Central memory CD4-positive, alpha-beta T cell (primary cell): ENCODE results near the gene EML3.
A peak's percentile ranks its signal among the peaks of the same experiment; 100 is the strongest.
"Not testable (repeated sequence)": the region's sequence is repeated elsewhere in the genome, so short reads cannot be mapped to it uniquely, and the experiment has no call there.

Experiments
- DNase-seq: peaks from one replicate; pipeline ENCODE4 v3.0.0; 2022

Gene EML3

DNA sequence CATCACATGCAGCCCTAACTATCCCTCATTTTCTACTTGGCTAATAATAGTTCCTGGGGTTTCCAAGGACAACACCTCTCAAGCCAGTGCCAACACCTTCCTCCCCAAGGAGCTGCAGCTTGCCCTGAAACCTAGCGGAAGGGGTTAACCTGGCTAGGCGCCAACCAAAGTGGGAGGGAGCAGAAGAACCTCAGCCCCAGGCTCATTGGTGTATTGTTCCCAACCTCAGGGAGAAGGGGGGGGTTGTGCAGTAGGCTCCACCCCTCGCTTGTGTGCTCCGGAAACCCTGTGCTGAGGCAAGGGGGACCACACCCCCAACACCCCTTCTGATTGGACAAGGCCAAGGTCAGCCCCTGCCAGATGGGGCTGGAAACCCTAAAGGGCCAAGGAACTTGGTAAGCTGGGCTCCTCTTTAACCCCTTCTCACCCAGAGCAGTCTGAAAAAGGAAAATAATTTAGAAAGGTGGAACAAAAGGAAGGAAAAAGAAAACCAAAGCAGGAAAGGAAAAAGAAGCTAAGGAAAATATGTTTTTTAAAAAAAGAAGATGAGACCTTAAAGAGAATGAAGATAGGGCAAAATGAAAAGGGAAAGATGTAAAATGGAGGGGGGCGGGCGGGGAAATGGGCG, 13.4 kb downstream of the EML3 start:
- peak; percentile 98 for DNase-seq

- no peak for DNase-seq
Measured at GRCh38 chr11:62595124-62595523, 17.5 kb downstream of the EML3 start.

- DNase-seq, result peak; percentile 74
Measured at GRCh38 chr11:62593434-62594044, 19.0 kb downstream of the EML3 start.

DNA sequence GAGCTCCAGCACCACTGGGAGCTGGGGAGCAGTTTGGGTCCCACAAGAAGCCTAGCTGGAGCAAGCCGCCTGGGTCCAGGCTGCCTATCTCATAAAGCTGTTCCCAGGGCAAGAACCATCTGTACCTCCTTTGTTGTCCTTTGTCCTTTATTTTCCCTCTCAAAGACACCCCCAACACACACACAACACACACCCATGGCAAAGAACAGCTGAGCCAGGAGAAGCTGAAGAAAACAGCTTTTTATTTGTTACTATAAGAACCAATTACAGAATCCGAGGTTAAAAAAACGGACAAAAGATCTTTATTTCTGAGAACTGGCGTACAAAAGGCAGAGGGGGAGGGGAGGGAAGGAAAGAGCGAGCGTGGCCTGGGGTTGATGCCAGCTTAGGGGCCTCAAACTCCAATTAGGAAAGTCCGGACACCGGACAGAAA, 19.6 kb downstream of the EML3 start:
- DNase-seq, result no peak

DNA sequence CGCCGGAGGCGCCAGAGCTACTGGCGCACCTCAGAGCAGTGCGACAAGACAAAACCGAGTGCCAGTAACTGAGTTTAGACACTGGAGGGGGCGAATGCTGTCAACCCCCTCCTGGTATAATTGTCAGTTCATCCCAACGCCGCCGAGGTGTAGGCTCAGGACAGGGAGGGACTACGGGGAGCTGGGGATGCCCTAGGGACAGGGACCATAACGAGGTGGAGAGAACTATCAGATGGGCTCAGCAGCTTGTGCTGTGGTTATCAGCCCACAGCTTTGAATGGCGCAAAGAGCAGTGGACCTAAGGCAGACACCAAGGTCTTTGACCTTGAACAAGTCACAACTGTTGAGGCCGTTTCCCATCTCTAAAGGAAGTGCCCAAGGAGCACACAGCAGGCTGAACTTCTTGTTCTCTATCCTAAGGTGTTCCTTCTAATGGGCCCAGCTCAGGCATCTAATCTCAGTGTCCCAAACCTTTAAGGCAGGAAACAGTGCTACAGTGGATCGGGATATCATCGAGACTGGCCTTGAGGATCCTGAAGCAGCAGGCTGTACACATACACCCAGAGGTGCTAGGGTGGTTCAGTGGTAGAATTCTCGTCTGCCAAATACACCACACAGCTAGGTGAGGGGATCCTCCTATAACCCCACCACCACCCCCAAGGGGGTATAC, 20.3 kb downstream of the EML3 start:
- no peak for DNase-seq

GRCh38 chr11:62591448-62592145, 21.0 kb downstream of the EML3 start, which contains the start of gene TUT1:
Gene TUT1 (minus strand): TSS chr11:62591523. CDS start chr11:62591485, 38 bp downstream.
- peak; percentile 98 for DNase-seq

DNA sequence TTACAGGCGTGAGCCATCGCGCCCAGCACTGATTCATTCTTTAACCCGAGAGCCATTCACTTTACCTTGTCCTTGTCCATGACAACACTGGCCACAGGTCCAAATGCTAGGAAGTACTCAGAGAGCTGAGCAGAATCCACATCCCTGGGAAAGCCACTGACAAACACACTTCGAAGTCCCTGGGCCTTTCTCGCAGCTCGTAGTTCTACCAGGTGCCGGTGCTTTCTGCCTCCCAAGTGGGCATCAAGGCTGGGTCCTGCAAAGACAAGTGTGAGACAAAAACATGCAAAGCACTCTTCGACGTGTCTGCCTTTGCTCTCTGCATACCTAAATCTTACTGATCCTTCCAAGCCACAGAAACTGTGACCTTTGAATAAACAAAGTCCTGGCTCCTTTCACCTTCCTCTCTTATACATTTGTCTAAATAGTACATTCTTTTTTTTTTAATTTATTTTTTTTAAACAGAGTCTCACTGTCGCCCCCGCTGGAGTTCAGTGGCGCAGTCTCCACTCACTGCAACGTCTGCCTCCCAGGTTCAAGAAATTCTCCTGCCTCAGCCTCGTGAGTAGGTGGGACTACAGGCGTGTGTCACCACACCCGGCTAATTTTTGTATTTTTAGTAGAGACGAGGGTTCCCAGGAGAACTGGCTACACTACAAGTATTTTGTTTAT, 23.5 kb downstream of the EML3 start:
- DNase-seq, result no peak

DNA sequence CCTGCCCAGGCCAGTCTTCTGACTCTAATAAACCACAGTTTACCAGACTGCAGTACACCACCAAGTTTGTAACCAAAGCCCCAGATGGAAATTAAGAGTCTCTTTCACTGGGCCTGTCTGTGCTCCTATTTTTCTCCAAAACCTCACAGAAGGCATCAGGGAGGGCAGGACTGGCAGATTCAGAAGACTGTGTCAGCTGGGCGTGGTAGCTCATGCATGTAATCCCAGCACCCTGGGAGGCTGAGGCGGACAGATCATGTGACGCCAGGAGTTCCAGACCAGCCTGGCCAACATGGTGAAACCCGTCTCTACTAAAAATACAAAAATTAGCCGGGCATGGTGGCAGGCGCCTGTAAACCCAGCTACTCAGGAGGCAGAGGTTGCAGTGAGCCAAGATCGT, 27.2 kb downstream of the EML3 start:
- not testable (repeated sequence) for DNase-seq

GRCh38 chr11:62581735-62582134, 30.8 kb downstream of the EML3 start:
- DNase-seq, result not testable (repeated sequence)

GRCh38 chr11:62580959-62581715, 31.4 kb downstream of the EML3 start:
- DNase-seq, result no peak

GRCh38 chr11:62579252-62579651, 33.3 kb downstream of the EML3 start:
- DNase-seq, result no peak

DNA sequence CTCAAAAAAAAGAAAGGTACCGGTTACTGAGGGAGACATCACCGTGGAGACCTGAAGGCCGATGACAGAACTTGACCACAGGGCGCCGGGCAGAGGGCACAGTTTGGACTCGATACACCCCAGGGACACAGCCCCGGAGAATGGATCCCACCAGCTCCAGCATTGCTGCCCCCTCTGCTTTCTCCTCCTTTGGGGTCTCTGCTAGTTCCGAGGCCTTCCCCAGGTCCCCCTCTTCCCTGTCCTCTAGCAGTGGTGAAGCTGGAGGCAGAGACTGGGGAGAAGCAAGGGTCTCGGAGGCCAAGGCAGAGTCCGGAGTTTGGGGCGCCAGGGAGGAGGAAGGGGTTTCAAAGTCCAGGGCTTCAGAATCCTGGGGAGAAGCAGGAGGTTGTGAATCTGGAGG, 34.0 kb downstream of the EML3 start:
- no peak for DNase-seq

DNA sequence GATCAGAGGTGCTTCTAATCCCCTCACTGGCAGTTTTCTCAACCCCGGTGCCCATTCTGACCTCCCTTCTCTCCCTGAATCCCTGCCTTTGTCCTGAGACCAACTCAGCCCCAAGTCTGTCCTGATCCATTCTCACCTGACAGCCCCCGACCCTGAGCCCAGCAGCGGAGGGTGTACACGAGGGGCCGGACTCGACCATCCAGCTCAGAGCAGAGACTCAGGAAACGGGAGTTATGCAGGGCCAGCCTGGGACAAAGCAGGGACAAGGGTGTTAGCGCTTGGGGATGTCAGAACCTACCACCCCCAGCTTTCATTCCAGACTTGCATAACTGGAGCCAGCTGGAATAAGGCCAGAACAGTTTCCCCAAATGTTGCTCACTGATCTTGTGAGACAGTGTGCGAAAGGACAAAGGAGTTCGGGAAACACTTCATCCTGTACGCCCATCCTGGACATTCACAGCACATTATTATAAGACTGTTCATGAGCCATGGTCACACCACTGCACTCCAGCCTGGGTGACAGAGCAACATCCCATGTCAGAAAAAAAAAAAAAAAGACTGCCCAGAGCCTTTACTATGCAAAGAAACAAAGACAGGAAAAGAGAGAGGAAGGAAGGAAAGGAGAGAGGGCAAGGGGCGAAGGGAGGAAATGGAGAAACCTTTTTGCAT, 35.4 kb downstream of the EML3 start:
- DNase-seq, result no peak

DNA sequence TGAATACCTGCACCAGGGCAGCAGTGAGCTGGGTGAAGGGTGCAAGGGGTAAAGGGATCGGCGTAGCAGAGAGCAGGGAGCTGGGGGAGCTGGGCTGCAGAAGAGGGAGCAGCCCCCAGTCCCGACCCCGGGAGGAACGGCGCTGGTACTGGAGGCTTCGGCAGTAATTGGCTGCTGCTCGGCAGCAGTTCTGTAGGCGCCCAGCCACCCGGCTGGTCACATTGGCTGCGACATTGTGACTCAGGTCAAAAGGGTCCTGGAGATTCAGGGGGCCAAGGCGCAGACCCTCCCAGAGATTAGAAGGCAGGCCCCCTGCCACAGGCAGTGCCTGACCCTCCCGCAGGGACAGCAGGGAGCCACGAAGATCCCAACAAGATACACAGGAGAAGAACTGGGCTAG, 36.7 kb downstream of the EML3 start:
- DNase-seq, result no peak

- DNase-seq, result no peak
Measured at GRCh38 chr11:62575156-62575555, 37.4 kb downstream of the EML3 start.

- DNase-seq, result no peak
Measured at GRCh38 chr11:62574363-62575071, 38.1 kb downstream of the EML3 start.

GRCh38 chr11:62573592-62574362, 38.8 kb downstream of the EML3 start, which contains the start of gene EEF1G:
Gene EEF1G (minus strand): TSS chr11:62573891. CDS start chr11:62573842, 49 bp downstream.
- DNase-seq, result peak; percentile 100

- DNase-seq, result no peak
Measured at GRCh38 chr11:62573006-62573591, 39.5 kb downstream of the EML3 start.

DNA sequence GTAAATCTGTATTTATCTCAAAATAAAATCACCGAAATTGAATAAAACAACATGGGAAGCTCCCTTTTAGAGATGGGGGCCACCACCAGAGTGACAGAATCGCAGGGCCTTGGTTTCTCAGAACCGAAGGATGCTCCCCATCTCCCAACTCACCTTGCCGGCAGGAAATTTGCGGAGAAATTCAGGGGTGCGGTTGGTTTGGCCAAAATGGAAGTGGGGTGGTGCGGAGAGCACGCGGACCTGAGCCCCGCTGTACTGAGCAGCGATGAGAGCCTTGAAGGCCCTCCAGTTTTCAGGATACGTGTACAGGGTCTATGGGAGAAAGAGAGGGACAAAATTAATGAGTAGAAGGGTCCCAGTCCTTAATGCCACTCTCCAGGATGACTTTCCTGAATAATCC, 40.1 kb downstream of the EML3 start:
- DNase-seq, result no peak

- DNase-seq, result not testable (repeated sequence)
Measured at GRCh38 chr11:62571493-62571892, 41.1 kb downstream of the EML3 start.
